GM23338 (cell line): Measurements from ENCODE around the gene NFYB.

Experiments
- CREB1 ChIP-seq: fragments of 250-450 bp; sonication (Bioruptor Pico); IDR thresholded peaks from 2 replicates; pipeline ENCODE4 v1.5.0; 2020; ENCODE audit warnings: low read depth, mild to moderate bottlenecking, moderate library complexity
- CTCF ChIP-seq, 2 experiments: fragments of 200-600 bp in 1 of 2; sonication (generic) in 1 of 2; conservative IDR thresholded peaks; 2 replicates each; pipeline versions ENCODE4 v1.5.1 to v1.6.1; 2016 to 2017; ENCODE audit warnings: antibody characterized with exemption in 2 of 2, low read depth in 2 of 2, mild to moderate bottlenecking in 2 of 2, moderate library complexity in 1 of 2
- EZH2 ChIP-seq: fragments of 200-600 bp; sonication (generic); IDR thresholded peaks from one replicate; pipeline ENCODE4 v1.8.0; 2017; ENCODE audit warnings: antibody characterized with exemption, mild to moderate bottlenecking, low read depth; ENCODE audit not compliant: unreplicated experiment
- POLR2AphosphoS5 ChIP-seq: IDR thresholded peaks from 2 replicates; pipeline ENCODE4 v1.6.1; 2016; ENCODE audit warnings: antibody characterized with exemption, low read depth
- REST ChIP-seq: IDR thresholded peaks from one replicate; pipeline ENCODE4 v1.6.1; 2018; ENCODE audit warnings: antibody characterized with exemption; ENCODE audit not compliant: unreplicated experiment
- STAT1 ChIP-seq: IDR thresholded peaks from one replicate; pipeline ENCODE4 v1.6.1; 2016; ENCODE audit warnings: antibody characterized with exemption; ENCODE audit not compliant: unreplicated experiment
- ZNF114 ChIP-seq: fragments of 250-450 bp; sonication (Bioruptor Pico); IDR thresholded peaks from 2 replicates; pipeline ENCODE4 v1.5.0; 2020; ENCODE audit warnings: mild to moderate bottlenecking, moderate library complexity

GRCh38 chr12:104150416-104150815 is 12.4 kb upstream of the NFYB start:
- TF ChIP-seq CTCF (conservative IDR thresholded peaks at IDR 0.05; ENCODE audit: low read depth in 2 of 2), result no peak
- TF ChIP-seq REST, result no peak
- TF ChIP-seq ZNF114 (CRISPR knock-in tag), result no peak
- no peak for TF ChIP-seq POLR2AphosphoS5
- TF ChIP-seq EZH2, result no peak
- TF ChIP-seq CREB1 (CRISPR knock-in tag), result no peak
- TF ChIP-seq STAT1, result no peak
